Measurements from ENCODE around the gene ARL2BP. TPM values are rescaled to one million over a fixed set of nuclear protein-coding genes. Genes with fewer than 3 reads are reported as not detected.

ARL2BP gene
- polyA plus RNA-seq, 3 donors: 35.4 to 84.6 (median 84.0) TPM

- no peak overlapping the region for H3K27ac Mint-ChIP-seq
- no peak overlapping the region for H3K4me3 ChIP-seq (replicated peaks in 1 of 3; ENCODE audit: low read depth in 2 of 3, low read length in 3 of 3)
- no peak overlapping the region for H3K4me3 Mint-ChIP-seq
- H3K9me3 ChIP-seq (replicated peaks in 1 of 2; ENCODE audit: control insufficient read depth in 1 of 2, insufficient read depth in 1 of 2, low read length in 2 of 2): no peaks in the 10 kb centered on the region
- peaks cover under 1% of the 10 kb centered on the region for H3K79me2 ChIP-seq (ENCODE audit: insufficient read depth, low read length)
- peaks cover 42 to 60% of the 10 kb centered on the region in 2 donors for H3K36me3 Mint-ChIP-seq
- H3K27me3 ChIP-seq (ENCODE audit: control insufficient read depth in 2 of 2, insufficient read depth in 2 of 2, low read length in 2 of 2): no peaks in the 10 kb centered on the region
- no peak for DNase-seq
- intact Hi-C loops (cut with micrococcal nuclease): no loop called here
- H3K36me3 ChIP-seq (replicated peaks in 1 of 2; ENCODE audit: control insufficient read depth in 1 of 2, insufficient read depth in 2 of 2, low read length in 2 of 2): peaks cover 50 to 58% of the 10 kb centered on the region in 2 donors
- peaks cover 23% of the 10 kb centered on the region for H4K20me1 ChIP-seq (ENCODE audit: insufficient read depth, low read length)
- no peaks in the 10 kb centered on the region for H3K27me3 Mint-ChIP-seq (ENCODE audit: low read depth in 3 of 3)
- no peak for TF ChIP-seq CTCF (IDR thresholded peaks at IDR 0.05)
- 94% methylated on average over 8 of the region's 12 CpGs for WGBS (ENCODE audit: insufficient coverage)
- H3K4me1 ChIP-seq (ENCODE audit: control insufficient read depth in 1 of 2, insufficient read depth in 2 of 2, low read length in 2 of 2): no peaks in the 10 kb centered on the region
- H3K9ac ChIP-seq (ENCODE audit: insufficient read depth, low read length, poor library complexity, severe bottlenecking): no peak overlapping the region
- no peak overlapping the region for H2AFZ ChIP-seq (ENCODE audit: insufficient read depth, low read depth, low read length, poor library complexity, severe bottlenecking)
- H3K4me2 ChIP-seq (replicated peaks; ENCODE audit: extremely low read depth, low read length, poor library complexity, severe bottlenecking): no peak overlapping the region
- H3K4me1 Mint-ChIP-seq: no peaks in the 10 kb centered on the region
- no peaks in the 10 kb centered on the region for H3K9me3 Mint-ChIP-seq
- H3K27ac ChIP-seq (ENCODE audit: low read depth in 1 of 2, low read length in 2 of 2): no peak overlapping the region
Observed at GRCh38 chr16:57204675-57205074, 40.4 kb upstream of the ARL2BP start.

- H3K27me3 Mint-ChIP-seq (ENCODE audit: low read depth in 3 of 3): no peaks in the 10 kb centered on the region
- no peak overlapping the region for H3K27ac Mint-ChIP-seq
- H3K4me1 ChIP-seq (ENCODE audit: control insufficient read depth in 1 of 2, insufficient read depth in 2 of 2, low read length in 2 of 2): no peaks in the 10 kb centered on the region
- H3K79me2 ChIP-seq (ENCODE audit: insufficient read depth, low read length): no peaks in the 10 kb centered on the region
- intact Hi-C loops (cut with micrococcal nuclease): no loop called here
- no CpG with 5 or more reads among the region's 1 CpG for WGBS (ENCODE audit: insufficient coverage)
- TF ChIP-seq CTCF (IDR thresholded peaks at IDR 0.05): no peak
- no peak overlapping the region for H3K4me3 ChIP-seq (replicated peaks in 1 of 3; ENCODE audit: low read depth in 2 of 3, low read length in 3 of 3)
- no peaks in the 10 kb centered on the region for H3K9me3 ChIP-seq (replicated peaks in 1 of 2; ENCODE audit: control insufficient read depth in 1 of 2, insufficient read depth in 1 of 2, low read length in 2 of 2)
- no peak overlapping the region for H3K4me2 ChIP-seq (replicated peaks; ENCODE audit: extremely low read depth, low read length, poor library complexity, severe bottlenecking)
- H2AFZ ChIP-seq (ENCODE audit: insufficient read depth, low read depth, low read length, poor library complexity, severe bottlenecking): no peak overlapping the region
- no peaks in the 10 kb centered on the region for H3K4me1 Mint-ChIP-seq
- H3K27me3 ChIP-seq (ENCODE audit: control insufficient read depth in 2 of 2, insufficient read depth in 2 of 2, low read length in 2 of 2): no peaks in the 10 kb centered on the region
- no peak overlapping the region for H3K4me3 Mint-ChIP-seq
- H3K36me3 Mint-ChIP-seq: peaks cover 72 to 94% of the 10 kb centered on the region in 2 donors
- H3K9me3 Mint-ChIP-seq: no peaks in the 10 kb centered on the region
- H3K36me3 ChIP-seq (replicated peaks in 1 of 2; ENCODE audit: control insufficient read depth in 1 of 2, insufficient read depth in 2 of 2, low read length in 2 of 2): peaks cover 82 to 94% of the 10 kb centered on the region in 2 donors
- no peak overlapping the region for H3K9ac ChIP-seq (ENCODE audit: insufficient read depth, low read length, poor library complexity, severe bottlenecking)
- no peak for DNase-seq
- no peak overlapping the region for H3K27ac ChIP-seq (ENCODE audit: low read depth in 1 of 2, low read length in 2 of 2)
- peaks cover 8% of the 10 kb centered on the region for H4K20me1 ChIP-seq (ENCODE audit: insufficient read depth, low read length)
Observed at GRCh38 chr16:57208926-57209325, 36.1 kb upstream of the ARL2BP start.

All from CD14-positive monocyte (primary cell).